ENCODE results near the gene VPS4A.

The VPS4A gene

DNA sequence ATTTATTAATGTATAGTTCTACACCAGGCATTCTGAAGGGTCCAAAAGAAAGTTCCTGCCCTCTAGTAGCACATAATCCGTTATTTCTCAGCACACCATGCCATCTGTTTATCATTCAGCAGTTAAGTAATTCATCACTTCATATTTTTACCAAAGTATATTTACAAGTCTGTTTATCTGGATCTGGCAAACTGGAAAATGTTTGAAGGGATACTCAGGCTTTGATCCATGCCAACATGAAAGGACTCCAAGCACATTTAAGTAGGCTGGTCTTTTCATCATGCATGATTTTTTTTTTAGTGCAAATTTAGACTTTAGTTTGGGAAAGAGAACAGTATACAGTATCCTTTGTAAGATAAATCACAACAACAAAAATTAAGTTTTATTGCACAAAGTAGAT is 4.1 kb upstream of the VPS4A start:
- no peak for DNase-seq (ENCODE audit: low read depth)

DNA sequence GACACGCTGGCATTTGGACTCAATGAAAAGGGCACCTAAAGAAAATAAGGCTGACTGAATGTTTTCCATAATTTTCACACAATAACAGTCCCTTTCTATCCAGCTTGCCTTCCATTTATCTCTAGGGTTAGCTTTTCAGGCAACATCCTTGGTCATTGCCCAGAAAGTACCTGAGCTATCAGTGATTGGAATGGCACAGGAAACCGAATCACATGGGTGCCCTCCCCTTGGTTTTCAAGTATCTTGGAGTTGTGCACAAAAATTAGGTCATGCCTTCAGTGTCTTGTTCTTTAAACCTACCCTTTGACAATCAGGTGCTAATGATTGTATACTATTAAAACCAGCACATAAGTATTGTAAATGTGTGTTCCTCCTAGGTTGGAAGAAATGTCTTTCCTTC is 3.3 kb upstream of the VPS4A start:
- DNase-seq (ENCODE audit: low read depth), result no peak

DNA sequence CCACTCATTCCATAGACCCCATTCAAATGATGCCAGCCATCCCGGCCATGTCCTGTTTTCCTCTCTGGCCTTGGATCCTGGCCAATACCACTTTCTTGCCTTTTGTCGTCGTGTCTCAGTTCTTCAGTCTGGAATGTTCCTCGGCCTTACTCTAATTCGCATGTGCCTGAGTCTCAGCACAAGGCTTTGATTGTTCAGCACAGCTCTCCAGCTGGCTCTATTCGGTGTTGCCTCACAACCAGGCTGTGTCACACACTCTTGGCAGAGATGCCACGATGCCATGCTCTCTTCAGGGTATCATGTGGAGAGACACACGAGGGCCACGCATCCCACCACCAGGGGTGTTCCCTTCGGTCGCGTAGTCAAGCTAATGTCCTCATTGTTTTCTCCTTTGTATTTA is 1.8 kb upstream of the VPS4A start:
- no peak for DNase-seq (ENCODE audit: low read depth)

DNA sequence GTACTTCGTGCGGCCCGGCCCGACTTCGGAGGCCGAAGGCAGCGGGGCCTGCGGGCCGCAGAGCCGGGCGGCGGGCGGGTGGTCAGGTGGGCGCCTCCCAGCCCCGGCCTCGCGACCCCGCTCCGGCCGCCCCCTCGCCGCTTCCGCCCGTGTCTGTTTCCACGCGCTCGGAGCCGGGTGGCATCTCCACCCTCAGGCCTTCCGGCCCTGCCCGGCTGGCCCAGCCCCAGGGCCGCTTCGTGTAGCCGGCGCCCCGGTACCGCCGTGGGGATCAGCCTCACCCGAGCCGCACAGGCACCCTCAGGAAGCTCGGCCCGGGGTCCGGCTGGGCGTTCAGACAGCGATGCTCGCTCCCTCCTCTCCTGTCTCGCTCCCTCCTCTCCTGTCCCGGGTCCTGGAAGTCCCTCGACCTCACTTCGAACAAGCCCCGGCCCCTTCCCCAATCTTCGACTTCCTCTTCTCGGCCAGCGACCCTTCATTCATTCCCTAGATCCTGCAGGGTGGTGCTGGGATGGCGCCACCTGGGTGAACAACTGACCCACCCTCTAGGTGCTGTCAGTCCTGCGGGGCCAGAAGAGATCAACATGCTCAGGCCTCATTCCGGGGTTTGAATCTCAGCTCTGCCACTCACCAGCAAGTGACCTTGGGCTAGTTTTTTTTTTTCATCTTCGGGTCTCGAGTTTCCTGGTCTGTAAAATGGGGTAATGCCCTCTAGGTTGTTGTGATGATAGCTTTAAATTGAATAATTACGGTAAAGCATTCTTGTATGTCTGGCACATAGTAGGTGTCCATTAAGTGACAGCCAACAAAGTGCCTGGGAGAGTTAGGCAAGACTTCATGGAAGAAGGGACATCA is 610 bp downstream of the VPS4A start:
- DNase-seq (ENCODE audit: low read depth), result peak; percentile 46

DNA sequence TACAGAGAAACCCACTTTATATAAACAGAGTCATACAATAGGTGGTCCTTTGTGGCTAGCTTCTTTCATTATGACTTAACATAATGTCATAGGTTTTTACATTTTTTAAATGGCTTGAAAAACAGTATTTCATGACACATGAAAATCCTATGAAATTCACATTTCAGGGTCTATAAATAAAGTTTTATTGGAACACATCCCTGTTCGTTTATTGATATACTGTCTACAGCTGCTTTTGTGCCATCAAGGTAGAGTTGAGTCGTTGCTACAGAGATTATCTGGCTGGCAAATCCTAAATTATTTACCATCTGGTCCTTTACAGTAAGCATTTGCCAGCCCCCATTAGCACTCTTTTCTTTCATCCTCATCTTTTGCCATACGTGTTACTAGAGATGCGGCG is 2.3 kb downstream of the VPS4A start:
- DNase-seq (ENCODE audit: low read depth), result no peak

DNA sequence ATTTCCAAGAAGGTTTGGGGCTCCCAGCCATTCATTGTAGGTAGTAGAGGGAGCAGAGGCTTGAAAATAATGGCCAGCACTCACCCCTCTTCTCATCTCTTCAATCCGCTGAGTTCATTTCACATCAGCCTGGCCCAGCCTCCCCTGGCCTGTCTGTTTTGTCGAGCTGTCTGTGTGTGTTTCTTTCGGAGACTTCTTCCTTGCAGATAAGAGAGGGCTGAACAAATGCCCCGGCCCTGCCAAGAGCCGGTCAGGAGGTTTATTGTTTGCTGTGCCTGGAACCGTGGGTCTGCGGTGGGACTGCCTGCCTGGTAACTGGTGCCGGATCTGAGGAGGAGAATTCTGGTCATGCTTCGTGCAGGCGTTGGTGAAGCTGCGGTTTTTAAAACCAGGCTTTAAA is 3.4 kb downstream of the VPS4A start:
- no peak for DNase-seq (ENCODE audit: low read depth)

DNA sequence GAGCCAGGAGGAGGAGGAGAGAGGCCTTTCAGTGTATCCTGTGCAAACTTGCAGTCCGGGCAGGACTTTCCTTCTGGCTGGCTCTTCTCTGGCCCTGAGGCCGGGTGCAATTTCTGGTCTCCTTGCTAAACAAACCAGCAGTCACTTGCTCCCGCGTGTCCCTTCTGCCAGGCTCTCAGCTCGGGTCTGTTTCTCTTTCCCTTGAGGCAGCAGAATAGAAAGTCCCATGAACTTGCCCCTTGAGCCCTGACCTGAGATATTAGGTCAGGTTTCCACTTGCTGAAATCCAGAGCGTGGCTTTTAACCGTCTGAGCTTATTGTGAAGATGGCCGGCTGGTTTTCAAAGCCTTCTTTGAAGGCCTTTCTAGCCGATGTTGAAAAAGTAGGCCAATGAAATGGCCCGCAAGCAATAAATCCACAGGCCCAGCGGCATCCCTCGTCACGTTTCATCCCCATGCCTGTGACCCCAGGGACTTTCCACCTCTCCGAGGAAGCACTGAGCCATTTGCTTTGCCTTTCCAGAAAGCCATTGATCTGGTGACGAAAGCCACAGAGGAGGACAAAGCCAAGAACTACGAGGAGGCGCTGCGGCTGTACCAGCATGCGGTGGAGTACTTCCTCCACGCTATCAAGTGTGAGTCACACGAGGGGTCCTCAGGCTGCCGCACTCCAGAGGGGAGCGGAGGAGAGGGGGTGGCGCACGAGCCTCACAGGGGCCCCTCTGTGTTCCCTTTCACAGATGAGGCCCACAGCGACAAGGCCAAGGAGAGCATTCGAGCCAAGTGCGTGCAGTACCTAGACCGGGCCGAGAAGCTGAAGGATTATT is 4.5 kb downstream of the VPS4A start:
- no peak for DNase-seq (ENCODE audit: low read depth)

DNA sequence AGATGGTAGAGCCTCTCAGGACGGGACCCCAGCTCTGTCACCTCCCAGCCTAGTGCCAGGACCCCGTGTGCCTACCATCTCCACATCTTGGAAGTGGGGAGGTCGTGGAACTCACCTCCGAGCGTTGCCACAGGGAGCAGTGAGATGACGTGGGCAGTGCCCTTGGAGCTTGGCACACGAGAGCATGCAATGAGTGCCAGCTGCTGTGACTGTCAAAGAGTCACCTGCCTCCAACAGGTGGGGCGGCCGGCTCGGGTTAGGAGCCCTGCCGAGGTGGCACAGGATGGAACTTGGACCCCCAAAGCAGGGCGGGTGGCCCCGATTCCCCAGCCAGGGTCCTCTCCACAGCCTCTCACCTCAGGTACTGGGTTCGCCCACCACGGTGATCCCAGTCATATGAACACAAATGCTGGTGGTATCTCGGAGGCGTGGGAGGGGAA is 5.5 kb downstream of the VPS4A start:
- no peak for DNase-seq (ENCODE audit: low read depth)

DNA sequence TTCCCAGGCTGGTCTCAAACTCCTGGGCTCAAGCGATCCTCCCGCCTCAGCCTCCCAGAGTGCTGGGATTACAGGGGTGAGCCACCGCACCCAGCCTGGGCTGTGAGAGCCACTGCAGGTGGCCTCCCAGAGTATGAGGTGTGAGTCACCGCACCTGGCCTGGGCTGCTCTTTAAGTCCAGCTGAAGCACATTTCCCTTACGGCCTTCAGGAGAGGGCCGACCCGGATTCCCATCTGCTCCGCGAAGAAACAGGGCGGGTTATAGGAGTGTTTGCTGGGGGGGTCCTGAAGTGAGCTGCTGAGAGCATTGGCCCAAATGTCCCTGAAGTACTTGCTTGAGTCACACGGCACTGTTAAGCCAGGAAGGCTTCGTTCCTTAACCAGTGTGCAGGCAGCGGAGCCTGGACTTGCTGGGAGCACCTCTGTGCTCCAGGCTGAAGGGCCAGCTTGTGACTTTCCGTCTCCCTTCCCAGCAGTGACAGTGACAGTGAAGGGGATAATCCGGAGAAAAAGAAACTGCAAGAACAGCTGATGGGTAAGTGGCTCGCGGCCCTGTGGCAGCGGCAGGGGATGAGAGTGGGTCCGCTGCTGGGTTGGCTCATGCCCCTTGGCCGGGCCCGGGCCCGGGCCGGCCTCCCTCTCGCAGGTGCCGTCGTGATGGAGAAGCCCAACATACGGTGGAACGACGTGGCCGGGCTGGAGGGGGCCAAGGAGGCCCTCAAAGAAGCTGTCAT is 7.2 kb downstream of the VPS4A start:
- DNase-seq (ENCODE audit: low read depth), result no peak

DNA sequence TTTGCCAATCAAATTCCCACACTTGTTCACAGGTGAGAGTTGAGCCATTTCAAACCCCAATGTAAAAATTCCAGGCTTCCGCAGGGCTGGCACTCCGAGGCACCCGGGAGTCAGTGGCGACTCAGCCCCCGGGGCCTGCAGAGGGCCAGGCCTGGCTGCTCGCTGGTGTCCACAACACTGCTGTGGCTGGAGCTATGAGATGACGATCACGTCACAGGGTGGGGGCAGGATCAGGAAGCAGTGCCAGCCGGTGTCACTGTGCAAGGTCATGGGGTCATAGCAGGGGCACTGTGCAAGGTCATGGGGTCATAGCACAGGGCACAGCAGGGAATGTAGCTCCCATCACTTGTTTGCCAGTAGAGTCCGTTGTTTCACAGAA is 7.8 kb downstream of the VPS4A start:
- no peak for DNase-seq (ENCODE audit: low read depth)

DNA sequence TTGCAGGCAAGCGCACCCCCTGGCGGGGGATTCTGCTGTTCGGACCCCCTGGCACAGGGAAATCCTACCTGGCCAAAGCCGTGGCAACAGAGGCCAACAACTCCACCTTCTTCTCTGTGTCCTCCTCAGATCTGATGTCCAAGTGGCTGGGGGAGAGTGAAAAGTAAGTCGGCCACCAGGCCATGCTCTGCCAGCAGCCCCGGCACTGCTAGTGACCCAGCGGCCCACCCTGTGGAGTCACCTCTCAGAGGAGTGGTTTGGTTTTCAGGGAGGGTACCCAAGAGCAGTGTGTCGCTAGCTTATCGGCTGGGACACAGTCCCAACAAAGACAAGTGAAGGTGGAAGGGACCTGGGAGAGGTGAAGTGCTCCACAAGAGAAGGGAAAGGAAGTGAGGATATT is 8.2 kb downstream of the VPS4A start:
- no peak for DNase-seq (ENCODE audit: low read depth)

DNA sequence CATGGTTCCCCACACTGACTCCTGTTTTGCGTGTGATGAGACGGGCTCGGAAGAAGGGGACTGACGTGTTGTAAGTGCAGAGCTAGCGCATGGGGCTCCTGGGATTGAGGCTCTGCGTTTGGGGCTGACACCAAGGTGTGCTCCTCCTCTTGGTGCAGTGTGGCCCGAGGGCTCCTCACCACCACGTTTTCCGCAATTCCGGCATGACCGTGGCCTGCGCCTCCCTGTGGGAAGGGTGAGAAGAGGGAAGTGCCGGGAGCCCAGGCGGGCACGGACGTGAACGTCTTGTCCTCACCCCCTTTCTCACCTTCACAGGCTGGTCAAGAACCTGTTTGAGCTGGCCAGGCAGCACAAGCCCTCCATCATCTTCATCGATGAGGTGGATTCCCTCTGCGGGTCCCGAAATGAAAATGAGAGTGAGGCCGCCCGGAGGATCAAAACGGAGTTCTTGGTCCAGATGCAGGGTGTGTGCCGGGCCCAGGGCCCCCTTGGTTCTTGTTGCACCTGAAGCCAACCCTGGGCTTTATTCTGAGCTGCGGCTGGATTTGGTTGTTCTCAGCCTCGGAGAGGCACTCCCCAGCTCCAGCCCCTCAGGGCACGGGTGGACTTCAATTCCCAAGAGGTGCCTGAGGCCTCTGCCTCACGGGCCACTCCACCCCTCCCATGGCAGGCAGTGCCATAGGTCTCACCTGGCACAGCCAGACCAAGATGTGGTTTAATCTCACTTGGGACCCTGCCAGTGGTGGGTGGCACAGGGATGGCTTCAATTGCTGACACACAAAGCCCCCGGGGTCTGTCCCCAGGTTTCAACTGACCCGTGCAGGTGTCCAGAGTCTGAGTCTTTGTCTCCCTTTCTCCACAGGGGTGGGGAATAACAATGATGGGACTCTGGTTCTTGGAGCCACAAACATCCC is 8.9 kb downstream of the VPS4A start:
- DNase-seq (ENCODE audit: low read depth), result no peak

DNA sequence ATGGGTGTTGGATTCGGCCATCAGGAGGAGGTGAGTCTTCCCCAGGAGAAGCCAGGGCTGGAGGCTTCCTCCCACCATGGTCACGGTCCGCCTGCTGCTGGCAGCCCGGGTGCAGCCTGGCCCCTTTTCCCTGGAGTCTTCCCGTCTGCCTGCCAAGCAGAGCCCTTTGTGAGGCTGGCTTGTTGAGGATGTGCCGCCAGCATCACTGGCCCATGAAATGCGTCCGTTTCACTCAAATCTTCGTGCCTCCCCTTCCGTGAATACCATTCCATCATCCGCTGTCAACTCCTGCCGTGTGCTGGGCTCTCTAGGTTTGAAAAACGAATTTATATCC is 9.6 kb downstream of the VPS4A start:
- no peak for DNase-seq (ENCODE audit: low read depth)

DNA sequence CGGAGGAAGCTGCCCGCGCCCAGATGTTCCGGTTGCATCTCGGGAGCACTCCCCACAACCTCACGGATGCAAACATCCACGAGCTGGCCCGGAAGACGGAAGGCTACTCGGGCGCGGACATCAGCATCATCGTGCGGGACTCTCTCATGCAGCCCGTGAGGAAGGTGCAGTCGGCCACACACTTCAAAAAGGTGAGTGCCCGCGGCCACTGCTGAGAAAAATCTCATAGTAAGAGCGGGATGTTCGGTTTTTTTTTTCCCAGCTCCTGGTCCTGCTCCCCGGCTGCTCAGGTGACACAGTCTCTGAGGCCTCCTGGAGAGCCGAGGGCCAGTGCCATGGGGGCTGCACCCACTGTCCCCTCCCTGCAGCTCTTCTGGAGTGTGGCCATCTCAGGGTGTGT is 9.9 kb downstream of the VPS4A start:
- no peak for DNase-seq (ENCODE audit: low read depth)

DNA sequence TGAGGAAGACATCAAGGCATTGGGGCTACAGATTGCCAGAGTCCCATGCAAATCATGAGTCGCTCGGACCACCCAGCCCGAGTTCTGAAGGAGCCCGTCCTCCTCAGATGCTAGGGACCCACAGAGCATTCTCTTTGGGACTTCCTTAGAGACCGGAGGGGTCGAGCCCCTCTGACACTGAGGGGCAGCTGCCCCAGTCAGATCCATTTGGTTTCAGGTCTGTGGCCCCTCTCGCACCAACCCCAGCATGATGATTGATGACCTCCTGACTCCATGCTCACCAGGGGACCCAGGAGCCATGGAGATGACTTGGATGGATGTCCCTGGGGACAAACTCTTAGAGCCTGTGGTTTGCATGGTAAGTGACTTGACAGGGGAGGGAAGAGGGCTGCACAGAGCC is 11.2 kb downstream of the VPS4A start:
- no peak for DNase-seq (ENCODE audit: low read depth)

DNA sequence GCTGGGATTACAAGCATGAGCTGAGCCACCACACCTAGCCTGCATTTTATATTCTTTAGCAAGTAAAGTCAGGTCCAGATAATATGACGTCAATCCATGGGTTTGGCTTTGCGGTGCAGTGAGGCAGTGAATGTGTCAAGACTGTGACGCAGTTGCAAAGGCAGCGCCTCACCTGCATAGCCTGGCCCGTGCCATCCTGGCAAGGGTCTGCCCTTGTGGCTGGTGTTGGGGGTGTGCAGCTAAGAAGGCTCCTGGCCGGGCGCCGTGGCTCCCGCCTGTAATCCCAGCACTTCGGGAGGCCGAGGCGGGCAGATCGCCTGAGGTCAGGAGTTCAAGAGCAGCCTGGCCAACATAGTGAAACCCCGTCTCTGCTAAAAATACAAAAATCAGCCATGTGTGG is 12.3 kb downstream of the VPS4A start:
- DNase-seq (ENCODE audit: low read depth), result no peak

DNA sequence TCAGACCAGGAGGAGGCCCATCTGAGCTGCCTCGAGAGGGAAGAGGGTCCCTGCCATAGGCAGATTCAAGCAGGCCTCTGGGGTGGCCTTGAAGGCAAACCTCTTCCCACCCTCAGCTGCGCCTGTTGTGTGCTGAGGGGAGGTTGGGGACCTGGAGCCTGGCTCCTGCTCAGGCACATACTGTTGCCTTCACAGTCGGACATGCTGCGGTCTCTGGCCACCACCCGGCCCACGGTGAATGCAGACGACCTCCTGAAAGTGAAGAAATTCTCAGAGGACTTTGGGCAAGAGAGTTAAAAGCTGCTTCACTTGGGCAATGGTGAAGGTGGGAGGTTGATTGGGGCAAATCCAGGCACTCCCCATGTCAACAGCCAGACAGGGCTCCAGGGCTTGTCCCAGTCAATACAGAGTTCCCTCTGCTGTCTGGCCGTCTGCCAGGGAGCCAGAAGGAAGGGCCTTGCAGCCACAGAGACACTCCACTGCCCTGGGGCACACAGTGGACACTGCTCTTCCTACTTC is 12.9 kb downstream of the VPS4A start:
- no peak for DNase-seq (ENCODE audit: low read depth)

DNA sequence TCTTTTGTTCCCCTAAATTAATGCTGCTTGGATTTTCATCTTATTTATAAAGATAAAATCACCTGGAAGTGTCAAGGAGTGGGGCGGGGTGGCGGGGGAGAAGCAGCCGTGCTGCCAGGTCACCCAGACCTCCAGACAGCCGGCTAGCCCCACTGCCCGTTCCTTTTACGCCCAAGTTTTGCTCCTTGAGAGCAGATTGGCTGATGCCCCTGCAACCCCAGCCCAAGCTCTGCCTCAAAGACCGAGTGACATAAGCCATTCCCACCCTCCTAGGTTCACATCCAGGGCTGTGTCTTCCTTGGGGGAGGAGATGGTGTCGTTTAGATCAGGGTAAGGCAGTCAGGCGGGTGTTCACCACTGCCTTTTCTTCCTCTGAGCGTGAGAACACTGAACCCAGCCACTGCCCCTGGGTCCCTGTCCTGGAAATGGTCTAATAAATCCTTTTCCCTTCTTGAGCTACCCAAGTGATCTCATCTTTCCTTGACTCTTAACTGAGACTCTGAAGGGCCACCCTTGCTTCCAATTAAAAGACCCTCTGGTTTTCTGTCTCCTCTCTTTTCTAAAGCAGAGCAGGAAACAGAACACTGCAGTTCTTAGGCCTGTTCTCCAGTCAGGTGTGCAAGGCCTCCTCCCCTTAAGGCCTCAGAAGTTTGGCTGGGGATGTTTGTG is 13.6 kb downstream of the VPS4A start:
- DNase-seq (ENCODE audit: low read depth), result no peak

DNA sequence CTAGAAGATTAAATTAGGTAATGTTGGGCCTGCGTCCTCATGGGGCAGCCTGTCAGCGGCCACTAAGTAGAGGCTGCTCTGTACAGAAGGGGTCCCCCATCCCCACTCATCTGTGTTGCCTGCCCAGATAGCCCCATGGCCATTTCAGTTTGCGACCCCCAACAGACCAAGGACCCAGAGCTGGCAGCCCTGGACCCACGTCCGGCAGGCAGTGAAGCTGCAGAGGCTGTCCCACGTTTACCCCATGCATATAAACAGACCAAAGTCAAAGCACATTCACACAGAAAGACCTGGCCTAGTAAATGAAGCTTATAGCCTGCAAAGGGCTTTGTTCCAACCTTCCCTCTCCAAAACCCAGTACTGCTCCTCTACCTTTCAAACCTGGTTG is 14.6 kb downstream of the VPS4A start:
- no peak for DNase-seq (ENCODE audit: low read depth)

DNA sequence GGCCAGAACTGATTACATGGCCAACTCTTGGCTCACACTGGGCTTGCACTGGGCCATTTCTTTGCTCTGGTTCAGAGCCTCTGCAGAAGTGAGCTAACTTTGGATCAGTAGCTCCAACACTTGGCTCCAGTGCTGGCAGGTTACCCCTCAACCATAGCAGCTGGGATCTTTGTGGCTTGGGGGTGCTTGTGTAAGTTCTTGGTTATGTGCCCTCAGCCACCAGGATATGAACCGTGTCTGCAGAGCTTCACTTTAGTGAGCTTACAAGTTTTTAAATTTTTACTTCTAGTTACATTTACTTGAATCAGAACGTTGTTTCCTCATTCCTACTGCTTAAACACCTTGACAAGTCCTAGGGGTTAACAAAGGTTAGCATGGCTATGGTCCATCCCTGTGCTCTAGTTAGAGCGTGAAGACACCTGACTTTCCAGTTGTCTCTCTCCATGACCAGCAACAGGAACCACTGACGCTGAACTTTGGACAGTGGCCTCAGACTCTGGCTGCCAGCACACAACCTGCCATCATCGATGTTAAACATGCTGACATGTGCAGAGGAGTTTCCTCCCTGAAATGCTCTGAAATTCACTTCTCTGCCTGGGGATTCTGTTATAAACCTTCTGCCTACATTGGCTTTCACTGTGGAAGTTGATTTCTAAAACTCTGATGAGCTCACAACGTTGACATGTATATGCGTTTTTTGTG is 15.2 kb downstream of the VPS4A start:
- DNase-seq (ENCODE audit: low read depth), result no peak

Measured in activated T-cell treated with anti-CD3 and anti-CD28 coated beads for 48 hours (primary cell).